Esophagus squamous epithelium (tissue), 4 donors: ENCODE measurements around the gene HMOX1.

Experiments used
- CTCF ChIP-seq, 6 experiments: fragments of 450-650 bp in 4 of 6; fragments of 200-600 bp in 2 of 6; sonication (generic) in 2 of 6; IDR thresholded peaks; one replicate each; pipeline ENCODE4 v1.5.1; 2016 to 2019; ENCODE audit warnings: antibody characterized with exemption in 6 of 6, mild to moderate bottlenecking in 4 of 6, moderate library complexity in 4 of 6
- POLR2A ChIP-seq, 4 donors: fragments of 450-650 bp; IDR thresholded peaks; one replicate each; pipeline ENCODE4 v1.6.1; 2017; ENCODE audit warnings: antibody characterized with exemption in 4 of 4, mild to moderate bottlenecking in 4 of 4, moderate library complexity in 3 of 4

GRCh38 chr22:35367331-35367886, 13.5 kb upstream of the HMOX1 start:
- TF ChIP-seq CTCF (IDR thresholded peaks at IDR 0.05) (no peak), POLR2A (IDR thresholded peaks at IDR 0.05) (no peak)
